Stimulated activated naive CD4-positive, alpha-beta T cell (primary cell): ENCODE results near the gene FADS1.

ENCODE experiments used
- DNase-seq, 6 experiments: peaks; one replicate each; lab custom pipeline; 2025; lab: John Stamatoyannopoulos, UW

Gene FADS1

GRCh38 chr11:61826930-61827570 is 10.2 kb upstream of the FADS1 start:
- no peak for DNase-seq

GRCh38 chr11:61820174-61820573 is 3.4 kb upstream of the FADS1 start:
- no peak for DNase-seq

GRCh38 chr11:61817471-61818202 is 834 bp upstream of the FADS1 start:
- DNase-seq: no peak

DNA sequence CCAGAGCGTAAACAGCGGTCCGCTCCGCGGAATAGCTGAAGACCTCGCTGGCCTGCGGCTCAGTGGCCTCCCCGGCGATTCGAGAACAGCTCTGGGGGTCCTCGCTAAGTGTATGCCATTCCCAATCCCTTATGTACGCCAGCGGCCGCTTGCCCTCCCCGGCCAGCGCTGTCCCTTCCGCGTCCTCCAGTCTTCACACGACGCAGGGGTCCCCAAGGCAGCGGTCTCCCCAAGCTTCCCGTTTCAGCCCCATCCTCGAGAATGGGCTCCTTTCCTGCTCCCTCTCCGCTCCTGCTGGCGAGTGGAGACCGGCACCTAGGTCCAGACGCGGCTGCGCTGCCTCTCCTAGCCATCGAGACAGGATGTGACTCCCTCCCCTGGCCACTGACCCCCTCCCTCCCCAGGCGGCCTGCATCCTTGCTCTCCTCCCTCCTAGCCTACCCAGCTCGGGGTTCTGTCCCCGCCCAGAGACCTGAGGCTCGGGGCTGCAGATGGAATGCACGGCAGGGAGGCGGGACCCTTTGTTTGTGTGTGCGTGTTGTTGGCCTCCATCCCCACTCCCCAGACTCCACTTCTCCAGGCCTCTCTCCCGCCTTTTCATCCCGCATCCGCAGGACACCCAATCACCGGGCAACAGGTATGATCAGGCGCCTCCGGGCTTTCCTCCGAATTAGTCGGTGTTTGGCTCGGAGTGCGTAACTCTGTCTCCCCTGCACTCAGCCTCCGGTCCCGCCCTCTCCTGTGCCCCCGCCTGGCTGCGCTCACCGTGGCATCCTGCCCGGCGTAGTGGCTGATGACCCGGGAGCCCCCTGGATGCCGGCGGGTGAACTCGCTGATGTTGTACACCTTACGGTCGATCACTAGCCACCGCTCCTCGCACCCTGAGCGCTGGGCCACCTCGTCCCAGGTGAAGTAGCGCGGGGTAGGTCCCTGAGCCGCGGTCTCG is 740 bp downstream of the FADS1 start:
- peak in 5 of 6 experiments; percentile 20 to 56 (median 33) for DNase-seq

DNA sequence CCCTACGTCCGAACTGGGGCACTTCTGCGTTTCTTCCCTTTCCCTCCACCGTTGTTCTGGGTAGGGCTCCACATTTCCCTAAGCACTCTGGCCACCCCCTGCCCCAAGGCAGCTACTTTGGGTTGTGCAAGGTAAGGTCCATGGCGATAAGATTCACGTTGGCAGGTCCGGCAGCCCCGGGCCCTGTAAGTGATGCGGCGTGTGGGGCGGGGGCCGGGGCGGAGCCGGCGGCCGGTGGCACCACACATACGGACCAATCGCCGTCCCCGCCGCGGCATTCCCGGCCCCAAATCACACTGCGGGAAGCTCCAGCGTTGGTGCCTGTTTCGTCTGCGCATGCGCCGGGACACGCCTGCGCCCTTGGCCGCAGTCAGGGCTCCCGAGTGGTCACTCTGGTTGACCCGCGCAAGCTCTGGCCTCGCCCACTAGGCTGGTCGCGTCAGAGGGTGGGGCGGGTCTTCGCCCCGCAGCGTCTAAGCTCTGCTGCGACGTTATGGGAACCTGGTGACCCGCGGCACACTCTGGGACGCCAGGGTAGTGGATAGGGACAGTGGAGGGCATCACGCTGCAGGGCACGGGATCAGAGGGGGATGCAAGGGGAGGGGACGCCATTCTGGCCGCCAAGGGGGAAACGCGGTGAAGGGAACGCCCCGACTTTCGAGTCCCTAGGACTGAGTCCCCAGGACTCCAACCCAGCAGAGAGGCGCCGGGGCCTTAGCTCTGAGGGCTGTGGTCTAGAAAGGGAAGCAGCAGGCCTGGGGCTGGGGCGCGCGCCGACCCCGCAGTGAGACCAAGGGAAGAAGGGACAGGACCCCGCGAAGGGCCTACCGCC is 1.6 kb downstream of the FADS1 start:
- DNase-seq: peak in 3 of 6 experiments; percentile 35 to 58 (median 51)

DNA sequence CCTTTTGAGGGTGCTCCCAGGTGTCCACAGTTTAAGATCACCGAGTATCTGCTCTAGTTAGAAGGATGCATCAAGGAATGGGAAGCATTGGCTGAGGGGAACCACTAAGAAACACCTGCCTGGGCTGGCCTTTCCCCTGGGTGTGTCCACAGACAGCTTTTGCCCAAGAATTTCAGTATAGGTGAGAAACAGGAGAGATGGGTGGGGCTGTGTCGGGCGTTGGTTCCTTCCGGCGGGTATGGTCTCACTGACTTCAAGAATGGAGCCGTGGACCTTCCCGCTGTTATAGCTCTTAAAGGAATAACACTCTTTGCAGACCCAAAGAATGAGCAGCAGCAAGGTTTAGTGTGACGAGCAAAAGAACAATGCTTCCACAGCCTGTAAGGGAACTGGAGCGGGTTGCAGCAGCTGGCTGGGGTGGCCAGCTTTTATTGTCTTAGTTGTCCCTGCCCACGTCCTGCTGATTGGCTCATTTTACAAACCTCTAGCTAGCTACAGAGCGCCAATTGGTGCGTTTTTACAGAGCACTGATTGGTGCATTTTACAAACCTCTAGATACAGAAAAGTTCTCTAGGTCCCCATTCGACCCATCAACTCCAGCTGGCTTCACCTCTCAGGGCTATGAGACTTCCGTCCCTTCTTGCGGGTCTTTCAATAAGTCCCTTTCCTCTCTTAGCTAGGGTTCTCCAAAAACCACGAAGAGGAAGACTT is 2.4 kb downstream of the FADS1 start:
- DNase-seq: no peak

GRCh38 chr11:61812736-61813411 is 3.9 kb downstream of the FADS1 start:
- DNase-seq: no peak

DNA sequence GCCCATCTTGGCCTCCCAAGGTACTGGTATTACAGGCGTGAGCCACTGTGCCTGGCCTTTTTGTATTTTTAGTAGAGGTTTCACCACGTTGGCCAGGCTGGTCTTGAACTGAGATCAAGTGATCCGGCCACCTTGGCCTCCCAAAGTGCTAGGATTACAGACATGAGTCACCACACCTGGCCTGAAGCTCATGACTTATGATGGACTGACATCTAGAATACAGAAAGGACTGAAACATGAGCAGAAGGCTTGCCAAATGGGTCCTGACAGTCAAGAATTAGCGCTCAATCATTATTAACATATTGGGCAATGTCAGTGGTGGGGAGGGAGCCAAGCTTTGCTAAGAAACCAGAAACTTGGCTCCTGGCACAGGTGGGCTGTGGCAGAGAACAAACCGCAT is 5.0 kb downstream of the FADS1 start:
- DNase-seq: no peak

GRCh38 chr11:61810671-61811175 is 6.1 kb downstream of the FADS1 start:
- DNase-seq: no peak

DNA sequence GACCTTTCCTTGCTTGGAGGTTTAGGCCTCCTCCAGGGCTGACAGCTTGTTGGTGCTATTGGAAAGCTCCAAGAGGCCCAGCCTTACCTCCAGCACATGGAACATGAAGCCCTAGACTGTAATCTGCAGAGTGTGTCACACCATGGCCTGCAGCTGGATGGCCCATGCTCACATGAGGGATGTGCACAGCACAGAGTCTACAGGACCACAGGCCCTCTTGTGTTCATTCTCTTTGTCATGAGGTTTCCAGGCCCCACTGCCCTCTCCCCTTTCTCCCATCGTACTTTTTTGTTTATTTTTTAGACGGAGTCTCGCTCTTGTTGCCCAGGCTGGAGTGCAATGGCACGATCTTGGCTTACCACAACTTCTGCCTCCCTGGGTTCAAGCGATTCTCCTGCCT is 10.0 kb downstream of the FADS1 start:
- no peak for DNase-seq

- DNase-seq: no peak
Observed at GRCh38 chr11:61805146-61805545, 11.7 kb downstream of the FADS1 start.

GRCh38 chr11:61803889-61804647 is 12.7 kb downstream of the FADS1 start:
- DNase-seq: no peak

DNA sequence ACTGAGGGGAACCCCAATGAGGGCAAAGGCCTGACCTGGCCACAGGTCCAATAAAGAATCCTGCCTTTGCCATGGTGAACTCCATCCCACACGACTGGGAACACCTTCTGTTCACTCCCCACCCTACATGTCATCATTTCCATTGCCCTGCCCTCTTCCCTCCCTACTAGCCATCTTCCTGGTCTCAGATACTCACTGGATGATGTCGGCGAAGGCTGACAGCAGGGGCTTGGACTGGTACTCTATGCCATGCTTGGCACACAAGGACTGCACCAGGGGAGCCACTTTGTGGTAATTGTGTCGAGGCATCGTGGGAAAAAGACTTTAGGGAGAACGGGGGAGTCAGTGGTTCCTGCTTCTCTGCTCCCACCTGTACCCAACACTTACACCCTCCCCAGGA is 14.2 kb downstream of the FADS1 start:
- no peak for DNase-seq

DNA sequence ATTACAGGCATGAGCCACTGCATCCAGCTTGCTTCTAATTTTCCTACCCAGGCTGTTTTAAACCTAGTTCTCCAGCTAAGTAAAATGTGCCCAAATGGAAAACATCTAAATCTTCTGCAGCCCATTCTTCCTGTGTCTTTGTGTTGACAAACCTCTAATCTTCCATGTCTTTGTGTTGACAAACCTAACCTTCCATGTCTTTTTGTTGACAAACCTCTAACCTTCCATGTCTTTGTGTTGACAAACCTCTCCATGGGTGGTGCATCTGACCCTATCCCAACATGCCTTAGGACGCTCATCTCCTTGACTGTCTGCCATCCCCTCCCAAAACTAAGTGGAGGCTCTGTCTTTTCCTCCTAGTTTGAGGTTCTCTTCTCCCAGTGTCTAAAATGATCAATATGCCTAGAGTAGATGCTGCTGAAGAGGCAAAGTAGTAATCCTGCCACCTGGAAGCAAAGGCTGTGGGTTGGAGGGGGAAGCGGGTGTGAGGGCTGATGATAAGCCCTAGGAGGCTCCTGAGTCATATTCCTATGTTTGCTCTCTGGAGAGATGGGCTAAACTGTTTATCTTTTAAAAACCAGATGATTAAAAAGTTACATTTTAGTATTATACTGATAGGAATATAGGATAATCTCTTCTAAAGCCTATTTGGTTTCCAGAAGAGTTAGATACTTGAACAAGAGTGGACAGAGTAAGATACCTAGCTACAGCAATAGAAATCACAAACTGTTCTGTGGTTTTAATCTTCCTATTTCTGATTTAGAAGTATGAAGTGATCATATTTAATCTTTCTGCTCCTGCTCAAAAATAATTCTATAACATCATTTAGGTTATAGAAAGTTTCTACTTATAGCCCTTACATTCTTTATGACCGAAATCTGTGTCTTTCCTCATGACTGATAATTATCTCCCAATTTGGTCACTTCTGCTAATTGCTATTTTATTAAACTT is 16.2 kb downstream of the FADS1 start:
- no peak for DNase-seq

GRCh38 chr11:61799665-61800284 is 17.0 kb downstream of the FADS1 start:
- no peak for DNase-seq

GRCh38 chr11:61797263-61797944 is 19.4 kb downstream of the FADS1 start:
- peak; percentile 31 to 73 (median 64) for DNase-seq

- DNase-seq: no peak
Observed at GRCh38 chr11:61795876-61796526, 20.8 kb downstream of the FADS1 start.
